ENCODE data around the gene BRWD1.

The BRWD1 gene

GRCh38 chr21:39215078-39215477 is 98.4 kb downstream of the BRWD1 start:
- no peaks in the 10 kb centered on the region for H3K9me3 ChIP-seq (ENCODE audit: control insufficient read depth in 5 of 5, low read length in 5 of 5)
- H3K27ac ChIP-seq (ENCODE audit: low read depth, low read length), result no peak overlapping the region
- peaks cover 24 to 53% (median 34%) of the 10 kb centered on the region in 5 donors for H3K36me3 ChIP-seq (ENCODE audit: control insufficient read depth in 5 of 5, insufficient read depth in 5 of 5, low read length in 5 of 5)
- no peak overlapping the region for H3K4me3 ChIP-seq (ENCODE audit: low read depth in 1 of 5, low read length in 5 of 5)
- no peaks in the 10 kb centered on the region for H3K27me3 ChIP-seq (ENCODE audit: control insufficient read depth in 5 of 5, insufficient read depth in 4 of 5, low read length in 5 of 5)
- no peak overlapping the region for H3K9ac ChIP-seq (ENCODE audit: low read length in 5 of 5)
- no peaks in the 10 kb centered on the region for H3K4me1 ChIP-seq (ENCODE audit: control insufficient read depth in 5 of 5, insufficient read depth in 5 of 5, low read length in 5 of 5)

GRCh38 chr21:39209334-39209688 is 104.1 kb downstream of the BRWD1 start:
- peaks cover 38 to 59% (median 46%) of the 10 kb centered on the region in 5 donors for H3K36me3 ChIP-seq (ENCODE audit: control insufficient read depth in 5 of 5, insufficient read depth in 5 of 5, low read length in 5 of 5)
- H3K4me1 ChIP-seq (ENCODE audit: control insufficient read depth in 5 of 5, insufficient read depth in 5 of 5, low read length in 5 of 5), result no peaks in the 10 kb centered on the region
- H3K27me3 ChIP-seq (ENCODE audit: control insufficient read depth in 5 of 5, insufficient read depth in 4 of 5, low read length in 5 of 5), result no peaks in the 10 kb centered on the region
- H3K9me3 ChIP-seq (ENCODE audit: control insufficient read depth in 5 of 5, low read length in 5 of 5), result no peaks in the 10 kb centered on the region
- H3K9ac ChIP-seq (ENCODE audit: low read length in 5 of 5), result no peak overlapping the region
- no peak overlapping the region for H3K27ac ChIP-seq (ENCODE audit: low read depth, low read length)
- no peak overlapping the region for H3K4me3 ChIP-seq (ENCODE audit: low read depth in 1 of 5, low read length in 5 of 5)

- H3K9ac ChIP-seq (ENCODE audit: low read length in 5 of 5), result no peak overlapping the region
- H3K9me3 ChIP-seq (ENCODE audit: control insufficient read depth in 5 of 5, low read length in 5 of 5), result no peaks in the 10 kb centered on the region
- no peak overlapping the region for H3K4me3 ChIP-seq (ENCODE audit: low read depth in 1 of 5, low read length in 5 of 5)
- H3K36me3 ChIP-seq (ENCODE audit: control insufficient read depth in 5 of 5, insufficient read depth in 5 of 5, low read length in 5 of 5), result peaks cover 36 to 59% (median 46%) of the 10 kb centered on the region in 5 donors
- H3K27me3 ChIP-seq (ENCODE audit: control insufficient read depth in 5 of 5, insufficient read depth in 4 of 5, low read length in 5 of 5), result no peaks in the 10 kb centered on the region
- H3K27ac ChIP-seq (ENCODE audit: low read depth, low read length), result no peak overlapping the region
- no peaks in the 10 kb centered on the region for H3K4me1 ChIP-seq (ENCODE audit: control insufficient read depth in 5 of 5, insufficient read depth in 5 of 5, low read length in 5 of 5)
Observed at GRCh38 chr21:39208624-39209333, 104.7 kb downstream of the BRWD1 start.

- no peak overlapping the region for H3K9ac ChIP-seq (ENCODE audit: low read length in 5 of 5)
- H3K4me3 ChIP-seq (ENCODE audit: low read depth in 1 of 5, low read length in 5 of 5), result no peak overlapping the region
- peaks cover 41 to 69% (median 53%) of the 10 kb centered on the region in 5 donors for H3K36me3 ChIP-seq (ENCODE audit: control insufficient read depth in 5 of 5, insufficient read depth in 5 of 5, low read length in 5 of 5)
- no peak overlapping the region for H3K27ac ChIP-seq (ENCODE audit: low read depth, low read length)
- H3K4me1 ChIP-seq (ENCODE audit: control insufficient read depth in 5 of 5, insufficient read depth in 5 of 5, low read length in 5 of 5), result no peaks in the 10 kb centered on the region
- H3K27me3 ChIP-seq (ENCODE audit: control insufficient read depth in 5 of 5, insufficient read depth in 4 of 5, low read length in 5 of 5), result no peaks in the 10 kb centered on the region
- H3K9me3 ChIP-seq (ENCODE audit: control insufficient read depth in 5 of 5, low read length in 5 of 5), result no peaks in the 10 kb centered on the region
Observed at GRCh38 chr21:39204134-39204533, 109.3 kb downstream of the BRWD1 start.

GRCh38 chr21:39198800-39199199 is 114.6 kb downstream of the BRWD1 start:
- Histone ChIP-seq H3K9me3 (ENCODE audit: control insufficient read depth in 5 of 5, low read length in 5 of 5) (no peaks in the 10 kb centered on the region), H3K4me1 (ENCODE audit: control insufficient read depth in 5 of 5, insufficient read depth in 5 of 5, low read length in 5 of 5) (no peaks in the 10 kb centered on the region), H3K9ac (ENCODE audit: low read length in 5 of 5) (no peak overlapping the region), H3K36me3 (ENCODE audit: control insufficient read depth in 5 of 5, insufficient read depth in 5 of 5, low read length in 5 of 5) (peaks cover 58 to 82% (median 61%) of the 10 kb centered on the region in 5 donors), H3K4me3 (ENCODE audit: low read depth in 1 of 5, low read length in 5 of 5) (no peak overlapping the region), H3K27ac (ENCODE audit: low read depth, low read length) (no peak overlapping the region), H3K27me3 (ENCODE audit: control insufficient read depth in 5 of 5, insufficient read depth in 4 of 5, low read length in 5 of 5) (no peaks in the 10 kb centered on the region)

GRCh38 chr21:39197448-39198233 is 115.8 kb downstream of the BRWD1 start:
- Histone ChIP-seq H3K9ac (ENCODE audit: low read length in 5 of 5) (no peak overlapping the region), H3K9me3 (ENCODE audit: control insufficient read depth in 5 of 5, low read length in 5 of 5) (no peaks in the 10 kb centered on the region), H3K36me3 (ENCODE audit: control insufficient read depth in 5 of 5, insufficient read depth in 5 of 5, low read length in 5 of 5) (peaks cover 58 to 83% (median 61%) of the 10 kb centered on the region in 5 donors), H3K27me3 (ENCODE audit: control insufficient read depth in 5 of 5, insufficient read depth in 4 of 5, low read length in 5 of 5) (no peaks in the 10 kb centered on the region), H3K27ac (ENCODE audit: low read depth, low read length) (no peak overlapping the region), H3K4me3 (ENCODE audit: low read depth in 1 of 5, low read length in 5 of 5) (no peak overlapping the region), H3K4me1 (ENCODE audit: control insufficient read depth in 5 of 5, insufficient read depth in 5 of 5, low read length in 5 of 5) (no peaks in the 10 kb centered on the region)

- H3K4me1 ChIP-seq (ENCODE audit: control insufficient read depth in 5 of 5, insufficient read depth in 5 of 5, low read length in 5 of 5), result no peaks in the 10 kb centered on the region
- no peak overlapping the region for H3K27ac ChIP-seq (ENCODE audit: low read depth, low read length)
- H3K27me3 ChIP-seq (ENCODE audit: control insufficient read depth in 5 of 5, insufficient read depth in 4 of 5, low read length in 5 of 5), result no peaks in the 10 kb centered on the region
- no peak overlapping the region for H3K9ac ChIP-seq (ENCODE audit: low read length in 5 of 5)
- peaks cover 51 to 77% (median 55%) of the 10 kb centered on the region in 5 donors for H3K36me3 ChIP-seq (ENCODE audit: control insufficient read depth in 5 of 5, insufficient read depth in 5 of 5, low read length in 5 of 5)
- no peaks in the 10 kb centered on the region for H3K9me3 ChIP-seq (ENCODE audit: control insufficient read depth in 5 of 5, low read length in 5 of 5)
- H3K4me3 ChIP-seq (ENCODE audit: low read depth in 1 of 5, low read length in 5 of 5), result no peak overlapping the region
Observed at GRCh38 chr21:39196838-39197237, 116.6 kb downstream of the BRWD1 start.

DNA sequence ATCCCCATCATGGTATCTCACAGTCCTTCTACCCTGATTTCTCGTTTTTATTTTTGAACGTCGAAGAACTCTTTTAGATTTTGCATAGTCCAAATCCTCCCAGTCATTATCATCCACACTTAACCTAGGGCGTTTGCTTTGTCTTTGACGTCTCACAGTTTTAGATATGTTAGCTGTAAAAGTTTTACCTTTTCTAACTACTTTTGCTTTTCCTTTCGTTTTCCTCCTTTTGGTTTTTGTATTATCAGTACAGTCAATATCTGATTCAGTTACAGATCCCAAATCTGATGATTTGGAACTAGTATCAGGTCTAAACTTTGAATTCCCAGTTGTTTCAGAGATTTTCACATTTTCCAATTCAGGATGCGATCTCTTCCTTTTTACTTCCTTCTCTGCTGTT is 117.1 kb downstream of the BRWD1 start:
- H3K27ac ChIP-seq (ENCODE audit: low read depth, low read length), result no peak overlapping the region
- peaks cover 46 to 72% (median 50%) of the 10 kb centered on the region in 5 donors for H3K36me3 ChIP-seq (ENCODE audit: control insufficient read depth in 5 of 5, insufficient read depth in 5 of 5, low read length in 5 of 5)
- H3K4me3 ChIP-seq (ENCODE audit: low read depth in 1 of 5, low read length in 5 of 5), result no peak overlapping the region
- no peak overlapping the region for H3K9ac ChIP-seq (ENCODE audit: low read length in 5 of 5)
- no peaks in the 10 kb centered on the region for H3K9me3 ChIP-seq (ENCODE audit: control insufficient read depth in 5 of 5, low read length in 5 of 5)
- no peaks in the 10 kb centered on the region for H3K27me3 ChIP-seq (ENCODE audit: control insufficient read depth in 5 of 5, insufficient read depth in 4 of 5, low read length in 5 of 5)
- H3K4me1 ChIP-seq (ENCODE audit: control insufficient read depth in 5 of 5, insufficient read depth in 5 of 5, low read length in 5 of 5), result no peaks in the 10 kb centered on the region

- no peak overlapping the region for H3K9ac ChIP-seq (ENCODE audit: low read length in 5 of 5)
- H3K27me3 ChIP-seq (ENCODE audit: control insufficient read depth in 5 of 5, insufficient read depth in 4 of 5, low read length in 5 of 5), result no peaks in the 10 kb centered on the region
- no peak overlapping the region for H3K27ac ChIP-seq (ENCODE audit: low read depth, low read length)
- no peak overlapping the region for H3K4me3 ChIP-seq (ENCODE audit: low read depth in 1 of 5, low read length in 5 of 5)
- H3K9me3 ChIP-seq (ENCODE audit: control insufficient read depth in 5 of 5, low read length in 5 of 5), result no peaks in the 10 kb centered on the region
- H3K4me1 ChIP-seq (ENCODE audit: control insufficient read depth in 5 of 5, insufficient read depth in 5 of 5, low read length in 5 of 5), result no peaks in the 10 kb centered on the region
- peaks cover 26 to 45% (median 31%) of the 10 kb centered on the region in 5 donors for H3K36me3 ChIP-seq (ENCODE audit: control insufficient read depth in 5 of 5, insufficient read depth in 5 of 5, low read length in 5 of 5)
Observed at GRCh38 chr21:39193380-39193779, 120.1 kb downstream of the BRWD1 start.

GRCh38 chr21:39189857-39190604 is 123.4 kb downstream of the BRWD1 start:
- no peaks in the 10 kb centered on the region for H3K9me3 ChIP-seq (ENCODE audit: control insufficient read depth in 5 of 5, low read length in 5 of 5)
- no peak overlapping the region for H3K9ac ChIP-seq (ENCODE audit: low read length in 5 of 5)
- H3K27ac ChIP-seq (ENCODE audit: low read depth, low read length), result no peak overlapping the region
- H3K27me3 ChIP-seq (ENCODE audit: control insufficient read depth in 5 of 5, insufficient read depth in 4 of 5, low read length in 5 of 5), result no peaks in the 10 kb centered on the region
- H3K4me1 ChIP-seq (ENCODE audit: control insufficient read depth in 5 of 5, insufficient read depth in 5 of 5, low read length in 5 of 5), result peaks cover 0 to 7% (median 0%) of the 10 kb centered on the region in 5 donors
- peaks cover 4 to 17% (median 6%) of the 10 kb centered on the region in 5 donors for H3K36me3 ChIP-seq (ENCODE audit: control insufficient read depth in 5 of 5, insufficient read depth in 5 of 5, low read length in 5 of 5)
- no peak overlapping the region for H3K4me3 ChIP-seq (ENCODE audit: low read depth in 1 of 5, low read length in 5 of 5)

Data from subcutaneous abdominal adipose tissue (tissue), 5 donors.